Neural cell (in vitro differentiated cells): Measurements from ENCODE around the gene DGKQ.

ENCODE experiments used
- POLR2AphosphoS5 ChIP-seq: IDR thresholded peaks from 2 replicates; pipeline ENCODE4 v1.6.1; 2012
- TF ChIP-seq, protein P1 (sequence below): IDR thresholded peaks from 2 replicates; pipeline ENCODE4 v1.6.1; 2012; ENCODE audit warnings: borderline replicate concordance

GRCh38 chr4:1002631-1003251 lies 29.4 kb upstream of the DGKQ start:
- TF ChIP-seq, protein P1, sequence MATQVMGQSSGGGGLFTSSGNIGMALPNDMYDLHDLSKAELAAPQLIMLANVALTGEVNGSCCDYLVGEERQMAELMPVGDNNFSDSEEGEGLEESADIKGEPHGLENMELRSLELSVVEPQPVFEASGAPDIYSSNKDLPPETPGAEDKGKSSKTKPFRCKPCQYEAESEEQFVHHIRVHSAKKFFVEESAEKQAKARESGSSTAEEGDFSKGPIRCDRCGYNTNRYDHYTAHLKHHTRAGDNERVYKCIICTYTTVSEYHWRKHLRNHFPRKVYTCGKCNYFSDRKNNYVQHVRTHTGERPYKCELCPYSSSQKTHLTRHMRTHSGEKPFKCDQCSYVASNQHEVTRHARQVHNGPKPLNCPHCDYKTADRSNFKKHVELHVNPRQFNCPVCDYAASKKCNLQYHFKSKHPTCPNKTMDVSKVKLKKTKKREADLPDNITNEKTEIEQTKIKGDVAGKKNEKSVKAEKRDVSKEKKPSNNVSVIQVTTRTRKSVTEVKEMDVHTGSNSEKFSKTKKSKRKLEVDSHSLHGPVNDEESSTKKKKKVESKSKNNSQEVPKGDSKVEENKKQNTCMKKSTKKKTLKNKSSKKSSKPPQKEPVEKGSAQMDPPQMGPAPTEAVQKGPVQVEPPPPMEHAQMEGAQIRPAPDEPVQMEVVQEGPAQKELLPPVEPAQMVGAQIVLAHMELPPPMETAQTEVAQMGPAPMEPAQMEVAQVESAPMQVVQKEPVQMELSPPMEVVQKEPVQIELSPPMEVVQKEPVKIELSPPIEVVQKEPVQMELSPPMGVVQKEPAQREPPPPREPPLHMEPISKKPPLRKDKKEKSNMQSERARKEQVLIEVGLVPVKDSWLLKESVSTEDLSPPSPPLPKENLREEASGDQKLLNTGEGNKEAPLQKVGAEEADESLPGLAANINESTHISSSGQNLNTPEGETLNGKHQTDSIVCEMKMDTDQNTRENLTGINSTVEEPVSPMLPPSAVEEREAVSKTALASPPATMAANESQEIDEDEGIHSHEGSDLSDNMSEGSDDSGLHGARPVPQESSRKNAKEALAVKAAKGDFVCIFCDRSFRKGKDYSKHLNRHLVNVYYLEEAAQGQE: no peak
- TF ChIP-seq POLR2AphosphoS5: no peak
